Lung (tissue), 12 donors: ENCODE measurements around the gene OLIG1. TPM values are rescaled to one million over a fixed set of nuclear protein-coding genes. Genes with fewer than 3 reads are reported as not detected.

Experiments used
- ATAC-seq: fragments of 200-7000 bp; cut with Tn5 transposase; one replicate; pipeline ENCODE4 v1.9.1; 2020; ENCODE audit warnings: moderate number of reproducible peaks; ENCODE audit not compliant: insufficient read depth, low FRiP score
- DNase-seq, 3 donors: peaks; one replicate each; pipeline ENCODE4 v3.0.0-alpha.2; 2013 to 2017
- H3K27ac ChIP-seq, 2 donors: one replicate each; pipeline ENCODE4 v1.5.1; 2013; ENCODE audit warnings: mild to moderate bottlenecking in 2 of 2, moderate library complexity in 2 of 2, control low read depth in 1 of 2, inconsistent platforms in 1 of 2, low read depth in 1 of 2, low read length in 1 of 2
- H3K27me3 ChIP-seq, 3 donors: one replicate each; pipeline ENCODE4 v1.5.1; 2013; ENCODE audit warnings: low read length in 2 of 3; ENCODE audit not compliant: control insufficient read depth in 3 of 3, insufficient read depth in 3 of 3
- H3K36me3 ChIP-seq, 4 donors: one replicate each; pipeline ENCODE4 v1.5.1; 2013; ENCODE audit warnings: low read length in 4 of 4, mild to moderate bottlenecking in 1 of 4, moderate library complexity in 1 of 4; ENCODE audit not compliant: control insufficient read depth in 4 of 4, insufficient read depth in 4 of 4
- H3K4me1 ChIP-seq, 5 donors: one replicate each; pipeline ENCODE4 v1.5.1; 2013; ENCODE audit warnings: low read length in 5 of 5, mild to moderate bottlenecking in 2 of 5, moderate library complexity in 1 of 5; ENCODE audit not compliant: control insufficient read depth in 5 of 5, insufficient read depth in 5 of 5
- H3K4me3 ChIP-seq: one replicate; pipeline ENCODE4 v1.5.1; 2013; ENCODE audit warnings: mild to moderate bottlenecking, control low read depth, moderate library complexity
- H3K9ac ChIP-seq, 2 donors: one replicate each; pipeline ENCODE4 v1.5.1; 2013; ENCODE audit warnings: low read length in 2 of 2, control low read depth in 1 of 2; ENCODE audit not compliant: insufficient read depth in 1 of 2
- H3K9me3 ChIP-seq, 4 donors: one replicate each; pipeline ENCODE4 v1.5.1; 2013; ENCODE audit warnings: low read length in 3 of 4, mild to moderate bottlenecking in 1 of 4, moderate library complexity in 1 of 4; ENCODE audit not compliant: control insufficient read depth in 4 of 4, insufficient read depth in 3 of 4
- CTCF ChIP-seq: IDR thresholded peaks from 2 replicates; pipeline ENCODE4 v1.5.1; 2012; ENCODE audit warnings: mild to moderate bottlenecking; ENCODE audit errors: control extremely low read depth, extremely low read depth
- WGBS, 2 donors: extraction: QIAGEN DNeasy Blood & Tissue Kit; methylation state at CpG; one replicate each; pipeline ENCODE4 v1.1.7; 2013; 5-methylcytosine and 5-hydroxymethylcytosine counted together
- polyA plus RNA-seq, 2 donors: library from polyadenylated mRNA; stranded (reverse); fragments of 200-250 nt; gene quantifications; one replicate each; pipeline ENCODE4 v1.2.1, GENCODE V29; 2013
- total RNA-seq, 2 donors: library from RNA; depleted of rRNA in 1 of 2; stranded (reverse); fragments of >200 nt in 1 of 2; gene quantifications; one replicate each; pipeline ENCODE4 v1.2.1, GENCODE V29; 2014 to 2021
- donor health status: control.
- donor health status: control.
- donor health status: Bipolar disorder and iron deficiency.
- donor health status: healthy.
- donor health status: DM: yes; HTN: yes; CAD: no.

The OLIG1 gene
- total and polyA plus RNA-seq, 4 donors = 1.2 to 4.1 (median 1.7) TPM

DNA sequence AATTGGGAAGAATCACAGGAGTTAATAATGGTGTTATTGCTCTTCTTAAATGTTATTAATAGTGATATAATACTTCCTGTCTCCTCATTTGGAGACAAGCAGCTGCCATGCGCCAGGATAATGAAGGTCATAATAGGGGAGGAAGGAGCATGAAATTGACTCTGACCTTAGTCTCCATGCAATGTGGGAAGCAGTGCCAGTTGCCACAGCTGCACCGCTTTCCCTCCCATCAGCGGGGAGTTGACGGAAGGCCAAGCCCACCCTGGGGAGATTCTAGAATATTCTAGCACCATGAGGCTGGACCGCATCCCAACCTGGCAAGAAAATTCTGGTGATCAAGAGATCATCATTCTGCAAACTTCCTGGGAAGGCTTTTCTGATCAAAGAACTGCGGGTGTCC is 11.0 kb upstream of the OLIG1 start:
- Histone ChIP-seq H3K27ac (no peak overlapping the region), H3K36me3 (no peaks in the 10 kb centered on the region), H3K4me1 (no peaks in the 10 kb centered on the region), H3K27me3 (peaks cover 0 to 59% (median 5%) of the 10 kb centered on the region in 3 donors), H3K9me3 (no peaks in the 10 kb centered on the region), H3K4me3 (no peak overlapping the region), H3K9ac (no peak overlapping the region)
- ATAC-seq (no peak), DNase-seq (no peak)
- 39 to 49% methylated on average over 6 of the region's 6 CpGs for WGBS, 2 donors
- TF ChIP-seq CTCF = no peak

GRCh38 chr21:33059380-33059841 is 10.5 kb upstream of the OLIG1 start:
- TF ChIP-seq CTCF = no peak
- no peak overlapping the region for H3K27ac ChIP-seq
- peaks cover 0 to 59% (median 9%) of the 10 kb centered on the region in 3 donors for H3K27me3 ChIP-seq
- DNase-seq (no peak), ATAC-seq (peak; percentile 50)
- H3K4me3 ChIP-seq = no peak overlapping the region
- 7 to 20% methylated on average over 2 of the region's 2 CpGs for WGBS, 2 donors
- H3K4me1 ChIP-seq = no peaks in the 10 kb centered on the region
- no peaks in the 10 kb centered on the region for H3K9me3 ChIP-seq
- H3K36me3 ChIP-seq = no peaks in the 10 kb centered on the region
- H3K9ac ChIP-seq = no peak overlapping the region

DNA sequence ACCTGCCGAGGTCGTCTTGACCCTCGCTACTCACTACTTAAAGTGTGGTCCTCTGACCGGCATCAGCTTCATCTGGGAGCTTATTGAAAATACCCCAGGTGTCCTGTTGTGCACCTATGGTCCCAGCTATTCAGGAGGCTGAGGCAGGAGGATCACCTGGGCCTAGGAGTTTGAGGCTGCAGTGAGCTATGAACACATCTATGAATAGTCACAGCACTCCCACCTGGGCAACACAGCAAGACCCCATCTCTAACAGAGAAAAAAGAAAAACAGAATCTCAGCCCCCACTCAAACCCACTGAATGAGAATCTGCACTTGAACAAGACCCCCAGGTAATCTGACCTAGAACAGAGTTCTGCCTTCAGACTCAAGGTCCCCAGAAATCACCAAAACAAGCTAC is 8.7 kb upstream of the OLIG1 start:
- H3K4me1 ChIP-seq = no peaks in the 10 kb centered on the region
- WGBS, 2 donors = 96 to 99% methylated on average over 4 of the region's 4 CpGs
- no peaks in the 10 kb centered on the region for H3K36me3 ChIP-seq
- no peak overlapping the region for H3K4me3 ChIP-seq
- no peak for TF ChIP-seq CTCF
- no peak for ATAC-seq
- peaks cover 0 to 72% (median 24%) of the 10 kb centered on the region in 3 donors for H3K27me3 ChIP-seq
- H3K9ac ChIP-seq = no peak overlapping the region
- H3K27ac ChIP-seq = no peak overlapping the region
- no peak for DNase-seq
- H3K9me3 ChIP-seq = no peaks in the 10 kb centered on the region

DNA sequence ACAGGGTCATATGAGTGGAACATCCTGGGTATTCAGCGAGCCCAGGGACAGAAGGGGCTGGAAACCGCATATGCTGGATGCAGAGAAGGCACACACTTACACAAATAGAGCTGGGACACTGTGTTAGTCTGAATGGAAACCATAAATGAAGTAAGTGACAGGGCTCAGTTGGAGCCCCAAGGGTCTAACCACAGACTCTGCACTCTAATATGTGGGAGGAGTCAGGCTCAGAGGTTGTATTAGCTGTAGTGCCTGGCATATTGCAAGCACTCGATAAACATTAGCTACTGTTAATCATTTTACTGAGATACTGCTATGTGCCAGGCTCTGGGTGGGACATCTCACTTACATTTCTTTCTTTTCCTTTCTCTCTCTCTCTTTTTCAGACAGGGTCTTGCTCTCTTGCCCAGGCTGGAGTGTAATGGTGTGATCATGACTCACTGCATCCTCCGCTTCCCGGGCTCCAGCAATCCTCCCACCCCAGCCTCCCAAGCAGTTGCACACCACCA is 6.5 kb upstream of the OLIG1 start:
- ATAC-seq = no peak
- Histone ChIP-seq H3K27ac (no peak overlapping the region), H3K27me3 (peaks cover 7 to 90% (median 46%) of the 10 kb centered on the region in 3 donors), H3K4me3 (no peak overlapping the region), H3K9me3 (peaks cover 0 to 9% (median 0%) of the 10 kb centered on the region in 4 donors), H3K36me3 (no peaks in the 10 kb centered on the region), H3K9ac (no peak overlapping the region), H3K4me1 (no peaks in the 10 kb centered on the region)
- 71 to 78% methylated on average over 5 of the region's 5 CpGs for WGBS, 2 donors
- no peak for TF ChIP-seq CTCF
- no peak for DNase-seq
